HepG2 (cell line): ENCODE data around the gene TMCC1. TPM values are rescaled to one million over a fixed set of nuclear protein-coding genes. Genes with fewer than 3 reads are reported as not detected.

Experiments used
- ARID2 ChIP-seq: sonication (generic); formaldehyde crosslinking; IDR thresholded peaks from 2 replicates; pipeline ENCODE4 v1.8.1; 2022; ENCODE audit warnings: mild to moderate bottlenecking, missing genetic modification reagents, borderline replicate concordance
- ASH2L ChIP-seq: fragments of 300-600, 200-600 bp; sonication (generic); IDR thresholded peaks from 2 replicates; pipeline ENCODE4 v1.7.0; 2017; ENCODE audit warnings: low read depth, mild to moderate bottlenecking, moderate library complexity, mixed read lengths, low read length; ENCODE audit not compliant: insufficient read length
- ATF7-NPFF ChIP-seq: sonication (generic); formaldehyde crosslinking; IDR thresholded peaks from 2 replicates; pipeline ENCODE4 v1.8.1; 2023; ENCODE audit warnings: mild to moderate bottlenecking, low read depth, missing genetic modification reagents, moderate library complexity
- HMG20B ChIP-seq: conservative IDR thresholded peaks from 2 replicates; pipeline ENCODE4 v1.6.1; 2016; ENCODE audit warnings: missing genetic modification reagents, missing compliant biosample characterization
- HNF1B ChIP-seq: sonication (generic); formaldehyde crosslinking; IDR thresholded peaks from 2 replicates; pipeline ENCODE4 v1.5.1; 2020; ENCODE audit warnings: mild to moderate bottlenecking, moderate library complexity, missing genetic modification reagents
- HNRNPL ChIP-seq: fragments of 200-400 bp; formaldehyde crosslinking; IDR thresholded peaks from 2 replicates; pipeline ENCODE4 v1.6.1; 2017; ENCODE audit warnings: mild to moderate bottlenecking, low read depth, low read length
- KDM5A ChIP-seq: fragments of 200-600 bp; sonication (generic); IDR thresholded peaks from 2 replicates; pipeline ENCODE4 v1.7.0; 2018; ENCODE audit warnings: antibody characterized with exemption, mild to moderate bottlenecking, low read length, borderline replicate concordance
- MED1 ChIP-seq: sonication (generic); formaldehyde crosslinking; IDR thresholded peaks from 2 replicates; pipeline ENCODE4 v1.4.0; 2020; ENCODE audit warnings: missing genetic modification reagents
- NRL ChIP-seq: sonication (generic); formaldehyde crosslinking; IDR thresholded peaks from 2 replicates; pipeline ENCODE4 v1.5.0; 2020; ENCODE audit warnings: missing genetic modification reagents, mild to moderate bottlenecking, moderate library complexity, borderline replicate concordance
- PPARG ChIP-seq: conservative IDR thresholded peaks from 2 replicates; pipeline ENCODE4 v1.6.1; 2016; ENCODE audit warnings: missing biosample characterization, missing genetic modification reagents
- REXO4 ChIP-seq: sonication (generic); formaldehyde crosslinking; IDR thresholded peaks from 2 replicates; pipeline ENCODE4 v1.8.0; 2022; ENCODE audit warnings: missing genetic modification reagents, mild to moderate bottlenecking, borderline replicate concordance
- SAP130 ChIP-seq: IDR thresholded peaks from 2 replicates; pipeline ENCODE4 v1.6.1; 2016; ENCODE audit warnings: low read depth
- SNAPC5 ChIP-seq: sonication (generic); formaldehyde crosslinking; IDR thresholded peaks from 2 replicates; pipeline ENCODE4 v1.8.1; 2023; ENCODE audit warnings: mild to moderate bottlenecking, missing genetic modification reagents, borderline replicate concordance
- TERF1 ChIP-seq: sonication (generic); formaldehyde crosslinking; IDR thresholded peaks from 2 replicates; pipeline ENCODE4 v1.8.0; 2022; ENCODE audit warnings: mild to moderate bottlenecking, missing genetic modification reagents, moderate library complexity
- ZBTB37 ChIP-seq: sonication (generic); formaldehyde crosslinking; IDR thresholded peaks from 2 replicates; pipeline ENCODE4 v1.4.0; 2020; ENCODE audit warnings: mild to moderate bottlenecking, missing genetic modification reagents
- ZC3H13 ChIP-seq: sonication (generic); formaldehyde crosslinking; IDR thresholded peaks from 2 replicates; pipeline ENCODE4 v1.8.1; 2023; ENCODE audit warnings: mild to moderate bottlenecking, missing genetic modification reagents, moderate library complexity
- ZNF124 ChIP-seq: sonication (generic); formaldehyde crosslinking; IDR thresholded peaks from 2 replicates; pipeline ENCODE4 v1.4.0; 2020; ENCODE audit warnings: missing genetic modification reagents
- ZNF274 ChIP-seq: sonication (generic); formaldehyde crosslinking; IDR thresholded peaks from 2 replicates; pipeline ENCODE4 v1.5.1; 2020; ENCODE audit warnings: mild to moderate bottlenecking, missing genetic modification reagents
- ZNF337 ChIP-seq: sonication (generic); formaldehyde crosslinking; IDR thresholded peaks from 2 replicates; pipeline ENCODE4 v1.5.1; 2020; ENCODE audit warnings: missing genetic modification reagents, low read depth, mild to moderate bottlenecking, borderline replicate concordance
- ZNF431 ChIP-seq: sonication (generic); formaldehyde crosslinking; IDR thresholded peaks from 2 replicates; pipeline ENCODE4 v1.9.0; 2022; ENCODE audit warnings: missing genetic modification reagents, low read depth, mild to moderate bottlenecking, borderline replicate concordance
- ZNF556 ChIP-seq: sonication (generic); formaldehyde crosslinking; IDR thresholded peaks from 2 replicates; pipeline ENCODE4 v1.4.0; 2020; ENCODE audit warnings: mild to moderate bottlenecking, missing genetic modification reagents, borderline replicate concordance
- ZNF615 ChIP-seq: sonication (generic); formaldehyde crosslinking; IDR thresholded peaks from 2 replicates; pipeline ENCODE4 v1.5.0; 2020; ENCODE audit warnings: mild to moderate bottlenecking, missing genetic modification reagents, borderline replicate concordance
- ZNF75D ChIP-seq: sonication (generic); formaldehyde crosslinking; IDR thresholded peaks from 2 replicates; pipeline ENCODE4 v1.8.1; 2023; ENCODE audit warnings: missing genetic modification reagents, mild to moderate bottlenecking, borderline replicate concordance
- ZSCAN25 ChIP-seq: sonication (generic); formaldehyde crosslinking; IDR thresholded peaks from 2 replicates; pipeline ENCODE4 v1.8.0; 2022; ENCODE audit warnings: mild to moderate bottlenecking, missing genetic modification reagents
- polyA plus RNA-seq, 8 experiments: library from polyadenylated mRNA; depleted of rRNA in 3 of 8; stranded (reverse) in 7 of 8; unstranded in 1 of 8; fragments of >200 nt; fragmentation: Illumina TruSeq in 4 of 8; extraction: Trizol in 4 of 8; gene quantifications; 2 replicates each; pipeline versions ENCODE4 v1.2.1 to v1.2.3, GENCODE V29; 2011 to 2016; ENCODE audit warnings: low read depth in 4 of 8, missing spikeins in 1 of 8, mixed read lengths in 1 of 8; ENCODE audit not compliant: insufficient read depth in 1 of 8
- total RNA-seq, 5 experiments: library from RNA; depleted of rRNA; stranded (reverse); fragments of >200 nt; fragmentation: Illumina TruSeq; extraction: Trizol; gene quantifications; 2 replicates each; pipeline ENCODE4 v1.2.3, GENCODE V29; 2016; ENCODE audit warnings: low read depth in 1 of 5

Gene TMCC1
- total and polyA plus RNA-seq, 2 of the 13 experiments (the other 11 are each of a cell fraction or from before 2014, with no cell fraction given) = 12.1 to 264 TPM

GRCh38 chr3:129688271-129688895, 205.1 kb downstream of the TMCC1 start (continued):
- TF ChIP-seq HMG20B (CRISPR knock-in tag) (0 out of 2 replicates have a peak, but pooled peaks have one; percentile 39), ZNF75D (CRISPR knock-in tag) (no peak), REXO4 (no peak), HNF1B (CRISPR knock-in tag) (0 out of 2 replicates have a peak, but pooled peaks have one; percentile 43), ZC3H13 (CRISPR knock-in tag) (no peak), KDM5A (peak; percentile 58; the same call in 1 of the 2 replicates), MED1 (CRISPR knock-in tag) (peak; percentile 58), SNAPC5 (CRISPR knock-in tag) (no peak), ZNF431 (CRISPR knock-in tag) (no peak; the same call in 1 of the 2 replicates), ZNF274 (CRISPR knock-in tag) (no peak), PPARG (CRISPR knock-in tag) (0 out of 2 replicates have a peak, but pooled peaks have one; percentile 14), ASH2L (peak; percentile 59), ZNF337 (CRISPR knock-in tag) (no peak), ZNF615 (CRISPR knock-in tag) (no peak), NRL (CRISPR knock-in tag) (no peak), ZBTB37 (CRISPR knock-in tag) (no peak), ZSCAN25 (CRISPR knock-in tag) (no peak), ZNF556 (CRISPR knock-in tag) (no peak), SAP130 (CRISPR knock-in tag) (peak; percentile 76), ATF7-NPFF (CRISPR knock-in tag) (no peak), TERF1 (no peak), ARID2 (no peak), ZNF124 (CRISPR knock-in tag) (0 out of 2 replicates have a peak, but pooled peaks have one; percentile 61), HNRNPL (no peak)
